GM18508 (cell line): ENCODE data around the gene VPS26A.
A peak's percentile ranks its signal among the peaks of the same experiment; 100 is the strongest.
"Not testable (repeated sequence)": the region's sequence is repeated elsewhere in the genome, so short reads cannot be mapped to it uniquely, and the experiment has no call there.

Source experiments
- ATAC-seq: cut with Tn5 transposase; IDR thresholded peaks from one replicate; pipeline ENCODE4 v1.9.1; 2021; ENCODE audit warnings: moderate number of reproducible peaks; ENCODE audit not compliant: insufficient read depth, unreplicated experiment

The VPS26A gene

DNA sequence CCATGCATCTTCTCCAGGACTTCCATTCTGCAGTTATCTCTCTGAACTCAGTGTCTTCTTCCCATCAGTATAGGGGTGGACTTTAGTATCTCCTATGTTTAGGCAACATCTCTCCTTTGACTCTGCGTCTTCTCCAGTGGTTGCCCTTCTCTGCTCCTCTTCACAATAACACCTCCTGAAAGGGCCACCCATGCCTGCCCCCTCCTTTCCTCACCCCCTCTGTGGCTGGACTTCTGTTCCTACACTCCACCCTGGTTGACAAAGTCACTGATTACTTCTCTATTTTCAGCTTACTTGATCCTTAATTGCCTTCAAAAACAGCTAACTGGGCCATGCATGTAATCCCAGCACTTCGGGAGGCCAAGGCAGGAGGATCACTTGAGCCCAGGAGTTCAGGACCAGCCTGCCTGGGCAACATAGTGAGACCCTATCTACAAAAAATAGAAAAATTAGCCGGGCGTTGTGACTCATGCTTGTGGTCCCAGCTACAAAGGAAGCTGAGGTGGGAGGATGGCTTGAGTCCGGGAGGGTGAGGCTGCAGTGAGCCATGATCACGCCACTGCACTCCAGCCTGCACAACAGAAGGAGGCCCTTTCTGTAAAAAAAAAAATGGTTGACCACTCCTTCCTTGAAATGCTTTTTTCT, 22.4 kb upstream of the VPS26A start:
- ATAC-seq: no peak

DNA sequence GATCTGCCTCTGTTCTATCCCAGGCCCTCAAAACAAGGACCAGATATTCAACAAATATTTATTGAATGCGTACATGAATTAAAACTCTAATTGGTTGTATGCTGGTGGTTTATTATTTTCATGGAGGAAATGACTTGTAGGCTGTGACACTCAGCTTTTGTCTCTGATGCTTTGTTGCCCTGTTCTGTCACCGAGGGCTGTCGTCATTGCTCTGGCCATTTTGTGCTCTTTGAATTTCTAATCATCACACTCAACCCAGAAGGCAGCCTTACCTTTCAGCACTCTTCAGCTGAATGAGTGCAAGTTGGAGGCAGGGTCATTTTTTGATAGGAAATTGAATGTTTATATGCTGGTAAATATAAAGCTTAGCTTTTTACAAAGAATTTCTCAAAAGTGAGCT, 21.5 kb upstream of the VPS26A start:
- no peak for ATAC-seq

DNA sequence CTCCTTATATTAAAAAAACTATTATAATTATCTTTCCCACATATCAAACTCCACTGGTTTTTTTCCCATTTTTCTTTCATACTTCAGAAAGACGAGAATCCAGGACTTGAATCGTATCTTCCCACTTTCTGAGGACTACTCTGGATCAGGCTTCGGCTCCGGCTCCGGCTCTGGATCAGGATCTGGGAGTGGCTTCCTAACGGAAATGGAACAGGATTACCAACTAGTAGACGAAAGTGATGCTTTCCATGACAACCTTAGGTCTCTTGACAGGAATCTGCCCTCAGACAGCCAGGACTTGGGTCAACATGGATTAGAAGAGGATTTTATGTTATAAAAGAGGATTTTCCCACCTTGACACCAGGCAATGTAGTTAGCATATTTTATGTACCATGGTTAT, 20.2 kb upstream of the VPS26A start:
- no peak for ATAC-seq

DNA sequence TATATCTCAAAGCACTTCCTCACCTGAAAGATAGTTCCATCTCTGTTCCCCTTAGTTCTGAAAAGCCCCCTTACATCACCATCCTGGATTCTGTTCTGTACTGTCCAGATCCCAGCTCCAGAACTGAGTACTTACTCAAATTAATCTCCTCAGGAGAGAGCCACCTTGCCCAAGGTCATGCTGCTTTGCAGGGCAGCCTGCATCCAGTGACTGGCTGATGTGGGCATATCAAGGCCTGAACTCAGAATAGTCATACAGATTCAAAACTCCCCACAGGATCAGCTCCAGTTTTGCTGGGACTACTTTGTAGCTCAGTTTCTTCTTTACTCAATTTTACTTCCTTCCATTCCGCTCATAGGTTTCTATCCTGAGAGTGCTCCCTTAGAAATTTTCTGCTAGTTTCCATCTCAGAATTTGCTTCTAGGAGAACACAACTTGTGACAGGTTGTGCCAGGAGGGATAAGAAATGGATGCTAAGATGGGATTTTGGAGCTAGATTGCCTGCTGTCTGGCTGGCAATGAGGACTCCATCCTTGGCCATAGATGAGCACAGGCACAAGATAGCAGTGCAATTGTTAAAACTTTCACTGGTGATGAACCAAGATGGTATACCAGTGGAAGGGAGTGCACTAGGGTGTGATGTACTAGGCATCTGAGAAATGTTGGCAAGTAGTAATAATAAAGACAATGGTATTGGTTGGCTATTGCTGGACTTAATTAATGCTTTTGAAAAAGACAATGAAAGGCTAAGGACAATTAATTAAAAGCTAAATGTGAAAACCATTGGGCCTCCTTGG, 18.8 kb upstream of the VPS26A start:
- ATAC-seq: no peak

DNA sequence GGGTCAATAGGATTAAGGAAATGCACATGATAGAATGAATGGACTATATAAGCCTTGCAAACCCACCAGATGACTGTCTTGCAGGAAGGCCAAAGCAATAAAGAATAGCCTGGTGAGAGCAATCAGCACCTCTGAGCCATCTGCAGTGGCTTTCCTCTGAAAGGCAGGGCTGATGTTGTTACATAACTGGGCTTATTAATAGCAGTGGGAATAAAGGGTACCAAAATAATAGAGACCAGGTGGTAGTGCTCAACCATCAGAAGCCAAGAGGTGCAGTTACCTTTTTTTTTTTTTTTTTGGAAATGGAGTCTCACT, 16.8 kb upstream of the VPS26A start:
- no peak for ATAC-seq

DNA sequence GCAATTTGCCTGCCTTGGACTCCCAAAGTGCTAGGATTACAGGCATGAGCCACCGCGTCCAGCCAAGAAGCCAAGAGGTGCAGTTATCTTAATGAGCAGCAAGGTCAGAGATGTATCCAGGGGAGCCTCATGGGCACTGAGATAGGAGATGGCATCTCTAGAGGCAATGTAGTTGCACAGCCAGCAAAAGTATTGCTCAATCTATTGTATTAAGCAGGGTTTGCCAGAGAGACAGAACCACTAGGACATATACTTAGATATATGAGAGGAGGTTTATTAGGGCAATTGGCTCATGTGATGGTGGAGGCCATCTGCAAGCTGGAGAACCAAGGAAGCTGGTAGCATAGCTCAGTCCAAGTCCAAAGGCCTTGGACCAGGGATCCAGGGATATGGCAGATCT, 16.3 kb upstream of the VPS26A start:
- no peak for ATAC-seq

DNA sequence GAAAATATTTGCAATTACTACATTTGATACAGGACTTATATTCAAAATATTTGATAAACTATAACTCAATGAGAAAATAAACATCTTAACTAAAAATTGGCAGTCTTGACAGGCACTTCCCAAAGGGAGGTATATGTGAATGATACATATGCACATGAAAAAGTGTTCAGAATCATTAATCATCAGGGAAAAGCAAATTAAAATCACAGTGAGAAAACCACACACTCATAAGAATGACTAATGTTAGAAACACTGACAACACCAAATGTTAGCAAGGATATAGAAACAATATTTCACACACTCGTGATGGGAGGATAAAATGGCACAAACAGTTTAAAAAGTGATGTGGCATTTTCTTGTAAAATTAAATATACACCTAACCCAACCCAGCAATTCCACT, 4.1 kb upstream of the VPS26A start:
- no peak for ATAC-seq

DNA sequence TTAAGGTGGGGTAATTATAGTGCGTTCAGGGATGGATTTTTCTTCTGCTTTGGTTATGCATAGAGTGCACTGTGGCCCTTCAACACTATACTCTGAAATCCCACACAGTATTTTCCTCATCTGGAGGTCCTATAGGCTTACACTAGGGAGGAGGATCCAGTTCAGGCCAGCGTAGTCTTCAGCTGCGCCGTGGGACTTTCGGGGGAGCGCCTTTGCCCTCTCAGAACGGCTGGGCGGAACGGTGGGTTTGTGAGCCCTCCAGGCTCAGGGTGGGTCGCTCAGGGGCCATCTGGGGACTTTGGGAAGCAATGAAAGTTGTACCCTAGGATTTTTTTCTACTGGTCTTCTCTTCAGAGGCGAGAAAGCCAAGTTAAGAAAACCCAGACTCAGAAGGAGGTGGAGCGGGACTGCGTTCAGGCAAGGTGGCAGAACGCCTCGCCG, 652 bp upstream of the VPS26A start:
- peak; percentile 13 for ATAC-seq

DNA sequence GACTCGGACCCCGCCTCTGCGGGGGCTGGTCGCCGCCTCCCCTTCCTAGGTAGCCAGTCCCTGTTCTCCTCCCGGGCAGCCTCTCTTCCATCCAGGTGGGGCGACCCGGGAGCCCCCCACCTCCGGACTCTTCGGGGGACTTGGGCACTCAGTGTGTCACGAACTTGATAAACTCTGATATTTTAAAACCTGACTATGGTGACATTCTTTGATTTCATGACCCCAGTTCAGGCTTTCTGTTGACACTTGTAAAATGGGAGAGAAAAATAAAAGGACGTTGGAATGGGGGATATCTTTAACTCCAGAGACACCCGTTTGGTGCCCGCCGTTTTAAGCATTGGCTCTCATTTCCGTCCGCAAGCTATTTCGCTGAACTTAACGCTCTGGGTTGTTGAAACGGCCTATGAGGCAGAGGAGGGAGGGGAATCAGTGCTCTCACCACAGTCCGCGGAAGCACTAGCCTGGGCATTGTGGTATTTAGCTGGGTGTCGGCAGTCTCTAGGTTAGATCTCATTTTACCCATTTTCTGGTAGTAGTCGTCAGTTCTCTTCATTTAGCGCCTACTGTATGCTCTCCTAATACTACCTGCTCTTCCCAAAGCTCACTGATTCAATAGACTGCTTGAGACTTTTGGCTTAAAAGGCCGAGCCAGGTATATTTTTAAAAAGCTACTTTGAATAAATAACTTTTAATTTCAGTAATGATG, 738 bp downstream of the VPS26A start:
- peak; percentile 16 for ATAC-seq

DNA sequence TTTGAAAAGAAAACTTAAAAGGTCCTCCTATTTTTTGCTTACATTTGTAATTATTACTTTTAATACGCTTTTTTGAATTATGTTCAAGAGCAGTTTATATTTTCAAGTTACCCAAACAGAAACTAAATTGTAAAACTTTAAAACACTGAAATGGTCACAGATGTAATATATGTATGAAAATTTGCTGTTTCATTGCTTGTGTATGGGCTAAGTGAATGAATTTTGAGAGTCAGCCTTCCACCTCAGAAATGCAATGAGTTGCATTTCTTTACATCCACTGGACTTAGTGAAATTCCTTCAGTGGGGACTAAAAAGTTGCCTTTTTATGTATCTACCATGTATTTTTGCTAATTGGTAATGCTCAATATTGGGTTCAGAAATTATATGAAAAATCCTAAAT, 1.6 kb downstream of the VPS26A start:
- ATAC-seq: no peak

DNA sequence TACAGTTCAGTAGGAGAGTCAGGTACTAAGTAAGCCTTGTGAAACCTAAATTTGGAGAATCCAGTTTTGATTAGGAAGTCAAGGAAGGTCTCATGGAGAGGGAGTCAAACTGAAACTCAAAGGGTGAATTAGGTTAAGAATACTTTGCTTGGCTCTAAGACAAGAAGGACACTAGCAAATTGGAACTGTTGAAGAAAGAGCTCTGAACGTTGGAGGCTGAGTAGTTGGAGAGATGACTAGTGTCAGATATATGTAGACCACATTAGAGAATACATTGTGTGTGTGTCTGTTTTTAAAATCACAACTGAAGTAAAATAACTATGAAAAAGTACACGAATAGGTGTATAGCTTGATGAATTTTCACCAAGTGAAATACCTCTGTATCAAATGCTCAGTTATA, 6.3 kb downstream of the VPS26A start:
- no peak for ATAC-seq

DNA sequence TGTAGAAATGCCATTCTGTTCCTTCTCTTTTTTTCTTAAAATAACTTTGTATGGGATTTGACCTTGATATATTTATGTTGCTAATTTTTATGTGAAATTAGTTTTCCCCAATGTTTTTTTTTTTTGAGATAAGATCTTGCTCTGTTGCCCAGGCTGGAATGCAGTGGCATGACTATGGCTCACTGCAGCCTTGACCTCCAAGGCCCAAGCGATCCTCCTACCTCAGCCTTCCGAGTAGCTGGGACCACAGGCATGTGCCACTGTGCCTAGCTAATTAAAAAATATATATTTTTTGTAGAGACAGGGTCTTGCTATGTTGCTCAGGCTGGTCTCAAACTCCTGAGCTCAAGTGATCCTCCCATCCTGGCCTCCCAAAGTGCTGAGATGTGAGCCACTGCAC, 16.0 kb downstream of the VPS26A start:
- no peak for ATAC-seq

DNA sequence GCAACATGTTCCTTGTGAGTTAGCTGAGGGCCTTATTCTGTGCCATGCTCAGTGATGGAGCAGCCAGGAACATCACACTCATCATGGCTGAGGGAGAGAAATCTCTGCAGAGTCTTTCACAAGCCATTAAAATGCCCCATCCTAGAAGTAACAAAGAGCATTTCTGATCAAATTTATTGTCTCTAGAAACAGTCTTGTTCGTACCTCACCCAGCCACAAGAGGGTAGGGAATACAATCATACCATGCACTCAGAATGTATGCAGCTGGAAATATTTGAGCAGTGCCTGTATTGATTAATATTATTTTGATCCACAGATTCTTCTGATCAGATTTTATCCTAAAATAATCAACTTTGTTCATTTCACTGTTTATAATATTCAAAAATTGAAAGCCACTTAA, 17.3 kb downstream of the VPS26A start:
- no peak for ATAC-seq

DNA sequence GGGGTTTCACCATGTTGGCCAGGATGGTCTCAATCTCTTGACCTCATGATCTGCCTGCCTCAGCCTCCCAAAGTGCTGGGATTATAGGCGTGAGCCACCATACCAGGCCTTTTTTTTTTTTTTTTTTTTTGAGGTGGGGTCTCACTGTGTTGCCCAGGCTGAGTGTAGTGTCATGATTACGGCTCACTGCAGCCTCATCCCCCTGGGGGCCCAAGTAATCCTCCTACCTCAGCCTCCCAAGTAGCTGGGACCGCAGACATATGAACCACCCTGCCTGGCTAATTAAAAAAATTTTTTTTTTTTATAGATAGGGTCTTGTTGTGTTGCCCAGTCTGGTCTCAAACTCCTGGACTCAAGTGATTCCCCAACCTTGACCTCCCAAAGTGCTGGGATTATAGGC, 18.1 kb downstream of the VPS26A start:
- not testable (repeated sequence) for ATAC-seq

DNA sequence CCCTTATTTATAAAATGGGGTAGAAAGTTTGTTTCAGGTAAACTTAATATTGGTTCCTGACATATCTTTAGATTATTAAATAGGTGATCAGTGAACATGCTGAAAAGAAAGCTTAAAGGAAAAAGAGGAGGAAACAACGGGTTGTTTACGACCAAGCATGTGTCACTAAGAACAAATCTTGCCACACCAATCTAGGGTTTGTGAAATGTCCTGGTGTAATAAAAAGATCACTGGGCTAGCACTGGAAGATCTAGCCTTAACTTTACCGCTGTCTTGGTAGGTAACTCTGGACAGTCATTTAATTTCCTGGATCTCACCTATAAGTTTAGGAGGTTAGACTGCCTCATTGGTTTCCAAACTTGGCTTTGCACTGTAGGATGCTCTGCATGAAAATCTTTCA, 19.0 kb downstream of the VPS26A start:
- no peak for ATAC-seq

DNA sequence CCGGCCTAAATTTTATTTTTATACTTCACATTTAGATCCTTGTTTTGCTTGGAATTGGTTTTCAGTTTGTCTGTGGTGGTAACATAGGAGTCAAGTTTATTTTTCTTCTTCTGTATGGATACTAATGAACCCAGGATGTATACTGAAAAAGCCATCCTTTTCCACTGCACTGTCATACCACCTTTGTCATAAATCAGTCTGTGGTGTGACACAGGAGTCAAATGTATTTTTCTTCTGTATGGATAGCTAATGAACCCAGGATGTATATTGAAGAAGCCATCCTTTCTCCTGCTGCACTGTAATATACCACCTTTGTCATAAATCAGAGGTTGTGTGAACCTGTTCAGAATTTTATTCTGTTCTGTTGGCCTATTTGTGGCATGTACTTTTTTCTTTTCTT, 21.4 kb downstream of the VPS26A start:
- ATAC-seq: no peak

DNA sequence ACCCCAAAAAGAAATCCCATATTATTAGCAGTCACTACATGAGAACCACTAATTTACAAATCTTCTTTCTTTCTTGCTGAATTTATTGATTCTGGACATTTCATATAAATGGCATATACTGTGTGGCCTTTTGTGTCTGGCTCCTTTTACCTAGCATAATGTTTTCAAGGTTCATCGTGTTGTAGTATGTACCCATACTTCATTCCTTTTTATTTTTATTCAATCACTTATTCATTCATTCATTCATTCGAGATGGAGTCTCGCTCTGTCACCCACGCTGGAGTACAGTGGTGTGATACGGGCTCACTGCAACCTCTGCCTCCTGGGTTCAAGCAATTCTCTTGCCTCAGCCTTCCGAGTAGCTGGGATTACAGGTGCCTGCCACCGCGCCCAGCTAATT, 21.9 kb downstream of the VPS26A start:
- ATAC-seq: no peak

DNA sequence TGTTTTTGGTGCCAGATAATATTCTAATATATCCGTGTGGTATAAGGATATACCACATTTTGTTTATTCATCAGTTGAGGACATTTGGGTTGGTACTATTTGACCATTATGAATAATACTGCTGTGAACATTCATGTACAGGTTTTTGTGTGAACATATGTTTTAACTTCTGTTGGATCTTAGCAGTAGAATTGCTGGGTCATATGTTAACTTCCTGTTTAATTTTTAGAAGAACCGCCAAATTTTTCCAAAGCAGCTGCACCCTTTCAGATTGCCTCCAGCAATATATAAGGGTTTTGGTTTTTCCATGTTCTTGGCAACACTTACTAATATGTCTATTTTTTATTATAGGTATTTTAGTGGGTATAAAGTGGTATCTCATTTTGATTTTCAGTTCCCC, 22.8 kb downstream of the VPS26A start:
- ATAC-seq: no peak

DNA sequence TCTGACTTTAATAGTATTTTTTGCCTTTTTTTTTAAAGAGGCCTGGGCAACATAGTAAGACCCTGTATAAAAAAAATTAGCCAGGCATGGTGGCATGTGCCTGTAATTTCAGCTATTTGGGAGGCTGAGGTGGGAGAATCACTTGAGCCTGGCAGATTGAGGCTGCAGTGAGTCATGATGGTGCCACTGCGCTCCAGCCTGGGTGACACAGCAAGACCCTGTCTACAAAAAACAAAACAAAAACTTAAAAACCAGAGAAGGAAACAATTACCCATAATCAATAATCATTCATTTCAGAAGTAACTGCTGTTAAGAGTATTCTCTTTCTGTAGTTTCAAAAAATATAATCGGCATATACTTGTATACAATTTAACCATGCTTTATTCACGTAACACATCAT, 28.0 kb downstream of the VPS26A start:
- no peak for ATAC-seq

DNA sequence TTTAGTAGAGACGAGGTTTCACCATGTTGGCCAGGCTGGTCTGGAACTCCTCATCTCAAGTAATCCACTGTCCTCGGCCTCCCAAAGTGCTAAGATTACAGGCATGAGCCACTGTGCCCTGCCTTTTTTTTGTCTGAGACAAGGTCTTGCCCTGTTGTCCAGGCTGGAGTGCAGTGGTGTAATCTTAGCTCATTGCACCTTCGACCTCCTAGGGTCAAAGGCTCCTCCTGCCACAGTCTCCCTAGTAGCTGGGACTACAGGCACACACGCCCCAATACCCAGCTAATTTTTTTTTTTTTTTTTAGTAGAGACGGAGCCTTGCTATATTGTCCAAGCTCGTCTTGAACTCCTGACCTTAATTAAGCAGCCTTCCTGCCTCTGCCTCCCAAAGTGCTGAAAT, 29.2 kb downstream of the VPS26A start:
- ATAC-seq: no peak

DNA sequence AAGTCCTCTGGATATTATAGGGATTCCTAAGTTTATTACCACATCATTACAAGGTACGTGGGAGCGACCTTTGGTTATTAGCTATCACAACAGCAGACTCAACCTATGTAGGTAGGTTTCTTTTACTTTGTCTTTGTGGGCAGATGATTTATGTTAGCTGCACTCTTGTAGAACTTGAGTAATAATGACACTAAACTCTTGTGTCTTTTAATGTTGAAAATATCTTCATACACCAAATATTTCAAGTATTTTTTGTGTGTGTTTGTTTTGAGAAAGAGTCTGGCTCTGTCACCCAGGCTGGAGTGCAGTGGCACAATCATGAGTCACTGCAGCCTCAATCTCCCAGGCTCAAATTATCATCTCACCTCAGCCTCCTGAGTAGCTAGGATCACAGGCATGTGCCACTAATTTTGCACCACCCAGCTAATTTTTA, 36.8 kb downstream of the VPS26A start:
- ATAC-seq: no peak

DNA sequence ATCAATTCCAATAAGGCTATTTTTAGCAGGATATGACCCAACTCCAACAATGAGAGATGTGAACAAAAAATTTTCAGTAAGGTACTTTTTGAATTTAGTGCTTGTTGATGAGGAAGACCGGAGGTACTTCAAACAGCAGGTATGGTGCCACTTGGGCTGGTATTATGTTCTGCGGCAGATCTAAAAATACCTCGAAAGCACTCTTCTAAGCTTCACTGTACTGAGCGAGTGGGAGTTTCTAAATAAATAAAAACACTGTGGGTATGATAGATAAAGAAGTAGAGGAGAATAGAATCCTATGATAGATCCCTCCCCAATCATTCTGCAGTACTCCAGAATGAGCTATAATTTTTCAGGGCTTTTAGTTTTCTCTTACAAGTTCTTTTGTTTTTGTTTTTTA, 44.5 kb downstream of the VPS26A start:
- no peak for ATAC-seq
